GM12891 (cell line): ENCODE measurements around the gene PRKCB.

Experiments used
- POLR2A ChIP-seq: IDR thresholded peaks from 2 replicates; pipeline ENCODE4 v1.6.1; 2011; ENCODE audit warnings: low read depth, low read length, control low read depth
- POLR2AphosphoS5 ChIP-seq: IDR thresholded peaks from 2 replicates; pipeline ENCODE4 v1.6.1; 2011; ENCODE audit warnings: low read depth, low read length, control low read depth
- POU2F2 ChIP-seq: IDR thresholded peaks from 2 replicates; pipeline ENCODE4 v1.6.1; 2011; ENCODE audit warnings: low read depth, mild to moderate bottlenecking, control low read depth, low read length, moderate library complexity
- SPI1 ChIP-seq: IDR thresholded peaks from 2 replicates; pipeline ENCODE4 v1.6.1; 2011; ENCODE audit warnings: low read depth, low read length, control low read depth

DNA sequence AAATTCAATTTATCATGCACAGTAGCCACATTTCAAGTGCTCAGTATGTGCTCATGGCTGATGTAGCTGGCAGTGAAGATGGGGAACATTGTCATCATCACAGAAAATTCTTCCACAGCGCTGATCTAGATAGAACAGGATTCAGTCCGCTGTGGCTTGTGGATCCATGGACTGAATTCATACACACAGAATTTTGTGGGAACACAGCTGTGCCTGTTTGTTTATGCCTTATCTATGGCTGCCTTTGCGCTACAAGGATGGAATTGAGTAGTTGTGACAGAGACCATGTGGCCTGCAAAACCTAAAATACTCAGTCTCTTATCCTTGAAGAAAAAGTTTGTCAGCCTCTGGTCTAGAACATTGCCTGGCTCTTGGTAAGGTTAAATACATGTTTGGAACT is 128.4 kb downstream of the PRKCB start:
- TF ChIP-seq POLR2AphosphoS5 (no peak), POLR2A (no peak), SPI1 (no peak), POU2F2 (no peak)
